ENCODE measurements around the gene F13A1. TPM values are rescaled to one million over a fixed set of nuclear protein-coding genes. Genes with fewer than 3 reads are reported as not detected.

Gene F13A1
- total RNA-seq, 2 donors from 2014 or later, result 3.5 to 24.5 TPM

GRCh38 chr6:6176127-6176526 lies 144.3 kb downstream of the F13A1 start:
- no peak for DNase-seq (ENCODE audit: low spot score)
- intact Hi-C loops (cut with DNase I), result no loop called here
- no peak for TF ChIP-seq CTCF (IDR thresholded peaks at IDR 0.05)
- Histone ChIP-seq H3K4me3 (no peak overlapping the region), H3K36me3 (no peaks in the 10 kb centered on the region), H3K27ac (no peak overlapping the region), H3K9me3 (no peaks in the 10 kb centered on the region), H3K27me3 (replicated peaks; ENCODE audit: insufficient read depth) (no peaks in the 10 kb centered on the region), H3K4me1 (replicated peaks) (no peaks in the 10 kb centered on the region)

- Histone ChIP-seq H3K4me3 (no peak overlapping the region), H3K27ac (no peak overlapping the region), H3K4me1 (replicated peaks) (no peaks in the 10 kb centered on the region), H3K9me3 (no peaks in the 10 kb centered on the region), H3K36me3 (no peaks in the 10 kb centered on the region), H3K27me3 (replicated peaks; ENCODE audit: insufficient read depth) (no peaks in the 10 kb centered on the region)
- intact Hi-C loops (cut with DNase I), result no loop called here
- WGBS, result no CpG with 5 or more reads among the region's 1 CpG
- TF ChIP-seq POLR2A (IDR thresholded peaks at IDR 0.05), result no peak
- no peak for TF ChIP-seq CTCF (IDR thresholded peaks at IDR 0.05)
- TF ChIP-seq POLR2AphosphoS5 (IDR thresholded peaks at IDR 0.05), result no peak
- no peak for DNase-seq (ENCODE audit: low spot score)
These were observed 151.3 kb downstream of the F13A1 start for GRCh38 chr6:6169141-6169540.

- DNase-seq (ENCODE audit: low spot score), result no peak
- Histone ChIP-seq H3K27me3 (replicated peaks; ENCODE audit: insufficient read depth) (no peaks in the 10 kb centered on the region), H3K4me3 (no peak overlapping the region), H3K9me3 (no peaks in the 10 kb centered on the region), H3K36me3 (no peaks in the 10 kb centered on the region), H3K27ac (no peak overlapping the region), H3K4me1 (replicated peaks) (no peaks in the 10 kb centered on the region)
- no peak for TF ChIP-seq POLR2AphosphoS5 (IDR thresholded peaks at IDR 0.05)
- TF ChIP-seq CTCF (IDR thresholded peaks at IDR 0.05), result no peak
- no peak for TF ChIP-seq POLR2A (IDR thresholded peaks at IDR 0.05)
- 73% methylated on average over 3 of the region's 3 CpGs for WGBS
- intact Hi-C loops (cut with DNase I), result no loop called here
These were observed 154.4 kb downstream of the F13A1 start for GRCh38 chr6:6166064-6166463.

GRCh38 chr6:6164367-6164766 lies 156.1 kb downstream of the F13A1 start:
- no peak for DNase-seq (ENCODE audit: low spot score)
- 71% methylated on average over 4 of the region's 4 CpGs for WGBS
- TF ChIP-seq POLR2AphosphoS5 (IDR thresholded peaks at IDR 0.05) (no peak), POLR2A (IDR thresholded peaks at IDR 0.05) (no peak), CTCF (IDR thresholded peaks at IDR 0.05) (no peak)
- Histone ChIP-seq H3K4me3 (no peak overlapping the region), H3K36me3 (no peaks in the 10 kb centered on the region), H3K4me1 (replicated peaks) (no peaks in the 10 kb centered on the region), H3K9me3 (no peaks in the 10 kb centered on the region), H3K27ac (no peak overlapping the region), H3K27me3 (replicated peaks; ENCODE audit: insufficient read depth) (no peaks in the 10 kb centered on the region)
- intact Hi-C loops (cut with DNase I), result no loop called here

GRCh38 chr6:6154335-6154734 lies 166.1 kb downstream of the F13A1 start:
- no peak overlapping the region for H3K27ac ChIP-seq
- intact Hi-C loops (cut with DNase I), result no loop called here
- no peak for DNase-seq (ENCODE audit: low spot score)
- TF ChIP-seq POLR2AphosphoS5 (IDR thresholded peaks at IDR 0.05) (no peak), POLR2A (IDR thresholded peaks at IDR 0.05) (no peak), CTCF (IDR thresholded peaks at IDR 0.05) (no peak)
- no peak overlapping the region for H3K4me3 ChIP-seq
- WGBS, result 91% methylated on average over 3 of the region's 3 CpGs
- H3K27me3 ChIP-seq (replicated peaks; ENCODE audit: insufficient read depth), result no peaks in the 10 kb centered on the region
- no peaks in the 10 kb centered on the region for H3K4me1 ChIP-seq (replicated peaks)
- H3K36me3 ChIP-seq, result no peaks in the 10 kb centered on the region
- H3K9me3 ChIP-seq, result no peaks in the 10 kb centered on the region
